GM12878 (cell line): ENCODE measurements around the gene GABRR3.

ENCODE experiments used
- BCL11A ChIP-seq: IDR thresholded peaks from 2 replicates; pipeline ENCODE4 v1.6.1; 2011; ENCODE audit warnings: low read depth, low read length
- CHD1 ChIP-seq: IDR thresholded peaks from 2 replicates; pipeline ENCODE4 v1.6.1; 2012; ENCODE audit warnings: low read depth, low read length, improper control_type of control experiment
- CTCF ChIP-seq, 3 experiments: IDR thresholded peaks in 2 of 3; conservative IDR thresholded peaks in 1 of 3; 2 replicates each; pipeline ENCODE4 v1.5.1; 2011; ENCODE audit warnings: low read depth in 3 of 3, low read length in 3 of 3, mild to moderate bottlenecking in 3 of 3, control low read depth in 2 of 3, moderate library complexity in 2 of 3, inconsistent platforms in 1 of 3, mixed read lengths in 1 of 3; ENCODE audit not compliant: control insufficient read depth in 2 of 3, insufficient read depth in 1 of 3; ENCODE audit errors: extremely low read depth in 1 of 3
- EZH2 ChIP-seq: IDR thresholded peaks from 2 replicates; pipeline ENCODE4 v1.6.1; 2012; ENCODE audit warnings: low read depth, mild to moderate bottlenecking, control low read depth, inconsistent platforms, low read length, borderline replicate concordance; ENCODE audit not compliant: control insufficient read depth
- HDAC6 ChIP-seq: fragments of 200-600 bp; sonication (generic); IDR thresholded peaks from one replicate; pipeline ENCODE4 v1.8.0; 2017; ENCODE audit warnings: antibody characterized with exemption; ENCODE audit not compliant: unreplicated experiment
- JUND ChIP-seq: IDR thresholded peaks from 2 replicates; pipeline ENCODE4 v1.6.1; 2012; ENCODE audit warnings: low read depth, mild to moderate bottlenecking, low read length, improper control_type of control experiment, moderate library complexity
- MEF2A ChIP-seq: IDR thresholded peaks from 2 replicates; pipeline ENCODE4 v1.6.1; 2011; ENCODE audit warnings: low read depth, mild to moderate bottlenecking, low read length, moderate library complexity; ENCODE audit not compliant: insufficient read depth
- POLR2AphosphoS5 ChIP-seq: IDR thresholded peaks from 2 replicates; pipeline ENCODE4 v1.6.1; 2011; ENCODE audit warnings: mild to moderate bottlenecking, low read length, inconsistent platforms
- RELA ChIP-seq: fragments of 450-650 bp; IDR thresholded peaks from 2 replicates; pipeline ENCODE4 v1.8.0; 2014; ENCODE audit warnings: borderline replicate concordance; ENCODE audit not compliant: partially characterized antibody
- SUZ12 ChIP-seq: fragments of 200-600 bp; sonication (generic); IDR thresholded peaks from one replicate; pipeline ENCODE4 v1.6.1; 2018; ENCODE audit warnings: antibody characterized with exemption, mild to moderate bottlenecking; ENCODE audit not compliant: unreplicated experiment
- USF2 ChIP-seq: IDR thresholded peaks from 2 replicates; pipeline ENCODE4 v1.6.1; 2011; ENCODE audit warnings: low read depth, low read length, improper control_type of control experiment, borderline replicate concordance

GRCh38 chr3:97991293-97991682, 43.8 kb downstream of the GABRR3 start:
- TF ChIP-seq JUND (no peak), CTCF (IDR thresholded peaks at IDR 0.05 in 2 of 3, conservative IDR thresholded peaks at IDR 0.05 in 1 of 3; ENCODE audit: control insufficient read depth in 2 of 3, extremely low read depth in 1 of 3, insufficient read depth in 1 of 3, low read depth in 3 of 3, low read length in 3 of 3) (no peak), BCL11A (no peak), MEF2A (no peak), POLR2AphosphoS5 (no peak), RELA (no peak), SUZ12 (no peak), USF2 (no peak), EZH2 (no peak), CHD1 (no peak), HDAC6 (no peak)
